NCI-H1417 treated with DMSO at 0.1 percent for 48 hours (cell line): ENCODE measurements around the gene CCDC107.

Source experiments
- DNase-seq: peaks from one replicate; lab custom pipeline; 2025; lab: John Stamatoyannopoulos, UW

Gene CCDC107

GRCh38 chr9:35684921-35685320 is 26.8 kb downstream of the CCDC107 start:
- no peak for DNase-seq

DNA sequence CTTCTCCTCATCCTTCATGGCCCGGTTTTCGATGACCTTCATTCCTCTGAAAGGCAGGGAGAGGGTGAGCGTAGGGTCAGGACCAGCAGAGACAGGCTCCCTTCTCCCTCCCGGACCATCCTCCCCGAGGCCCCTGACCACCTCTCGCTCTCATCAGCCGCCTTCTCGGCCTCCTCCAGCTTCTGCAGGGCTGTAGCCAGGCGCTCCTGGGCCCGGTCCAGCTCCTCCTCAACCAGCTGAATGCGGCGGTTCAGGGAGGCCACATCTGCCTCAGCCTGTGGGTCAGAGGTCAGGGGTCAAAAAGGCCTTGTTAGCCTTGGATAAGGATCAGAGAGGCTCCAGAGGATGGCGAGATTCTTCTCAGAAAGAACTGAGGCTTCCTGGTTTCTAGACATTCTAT is 27.4 kb downstream of the CCDC107 start:
- DNase-seq = no peak

- DNase-seq = no peak
These were observed 28.4 kb downstream of the CCDC107 start for GRCh38 chr9:35686222-35687203.

DNA sequence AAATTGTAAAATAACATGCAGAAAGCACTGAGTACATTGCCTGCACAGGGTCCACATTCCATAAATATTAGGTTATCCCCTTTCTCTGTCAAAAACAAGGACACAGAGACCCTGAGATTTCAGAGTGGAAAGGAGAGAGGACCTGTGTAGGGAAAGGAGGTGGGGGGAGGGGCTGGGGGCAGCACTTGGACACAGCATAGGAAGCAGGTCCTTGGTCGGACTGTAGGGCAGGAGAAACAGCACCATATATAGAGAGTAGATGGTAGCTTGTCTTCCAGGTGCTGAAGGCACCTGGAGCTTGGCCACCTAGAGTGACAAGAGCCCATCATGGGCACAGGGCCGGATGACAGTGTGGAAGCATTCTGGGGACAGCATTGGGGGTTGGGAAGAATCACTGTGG is 29.2 kb downstream of the CCDC107 start:
- DNase-seq = no peak

DNA sequence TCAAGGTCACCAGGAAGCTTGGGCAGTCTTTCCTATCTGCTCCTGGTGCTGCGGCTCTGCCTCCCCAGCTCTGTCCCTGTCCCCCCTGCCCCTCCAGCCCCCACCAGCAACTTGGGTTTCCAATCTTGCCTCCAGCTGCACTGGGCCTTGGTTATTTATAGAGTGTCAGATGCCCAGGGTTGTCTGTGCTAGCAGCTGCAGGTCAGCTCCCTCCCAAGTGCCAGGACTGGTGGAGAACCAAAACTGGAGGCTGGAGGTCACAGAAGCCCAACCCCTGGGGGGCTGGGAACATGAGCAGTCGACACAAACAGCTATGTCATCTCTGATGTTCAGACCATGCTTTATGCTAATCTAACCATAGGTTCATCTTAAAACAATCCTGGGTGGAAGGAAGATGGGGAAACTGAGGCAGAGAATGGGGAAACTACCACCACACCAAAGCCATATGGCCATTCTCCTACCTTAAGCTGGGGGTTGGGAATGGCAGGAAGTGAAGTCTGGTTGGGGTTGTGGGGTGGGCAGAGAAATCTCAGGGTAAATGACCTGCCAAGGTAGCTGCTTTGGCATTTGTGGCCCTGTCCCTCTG is 30.0 kb downstream of the CCDC107 start:
- no peak for DNase-seq

GRCh38 chr9:35688558-35689541 is 30.8 kb downstream of the CCDC107 start:
- DNase-seq = no peak

- DNase-seq = no peak
These were observed 31.6 kb downstream of the CCDC107 start, which contains the start of gene TPM2 for GRCh38 chr9:35689542-35690293. TPM2 (minus strand) TSS chr9:35689925; CDS start chr9:35689817, 108 bp downstream.

DNA sequence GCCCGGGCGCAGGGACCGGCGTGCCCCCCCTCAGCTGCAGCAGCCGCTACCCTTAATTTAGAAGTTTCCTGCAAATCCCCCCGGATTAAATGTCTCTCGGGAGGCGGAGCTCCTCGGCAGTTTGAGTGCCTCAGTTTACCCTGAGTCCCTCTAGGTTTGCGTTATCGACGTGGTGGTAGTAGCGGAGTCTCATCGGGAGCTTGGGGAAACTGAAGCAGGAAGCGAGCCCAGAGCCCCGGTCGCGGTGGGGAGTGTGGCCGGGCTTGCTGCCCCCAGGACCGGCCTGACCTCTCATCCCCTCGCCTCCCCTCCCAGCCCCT is 32.2 kb downstream of the CCDC107 start:
- no peak for DNase-seq

GRCh38 chr9:35690614-35691333 is 32.7 kb downstream of the CCDC107 start:
- no peak for DNase-seq

- DNase-seq = no peak
These were observed 33.2 kb downstream of the CCDC107 start for GRCh38 chr9:35691334-35691650.

DNA sequence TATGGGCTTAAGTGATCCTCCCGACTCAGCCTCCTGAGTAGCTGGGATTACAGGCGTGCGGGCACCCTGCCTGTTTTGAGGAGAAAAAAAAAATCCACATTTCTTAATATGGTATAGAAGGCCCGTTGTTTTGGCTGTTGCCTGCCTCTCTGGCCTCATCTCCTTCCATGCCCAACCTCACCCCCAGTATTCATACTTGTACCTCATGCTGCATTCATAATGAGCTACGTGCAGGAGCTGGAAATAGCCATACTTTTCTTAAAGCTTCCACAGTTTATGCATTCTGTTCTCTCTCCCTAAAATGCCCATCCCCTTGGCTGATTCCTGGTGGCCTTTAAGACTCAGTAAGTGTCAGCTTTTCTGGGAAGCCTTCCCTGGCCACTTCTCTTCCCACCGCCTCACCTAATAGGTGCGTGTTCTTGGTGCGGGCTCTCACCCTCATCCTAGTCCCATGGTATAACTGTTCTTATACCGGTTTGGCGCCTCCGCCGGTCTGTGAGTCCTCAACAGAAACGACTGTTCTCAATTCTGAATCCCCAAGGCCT is 33.7 kb downstream of the CCDC107 start:
- DNase-seq = no peak

GRCh38 chr9:35695943-35696401 is 37.9 kb downstream of the CCDC107 start:
- DNase-seq = no peak

- DNase-seq = no peak
These were observed 38.6 kb downstream of the CCDC107 start for GRCh38 chr9:35696520-35697215.

- DNase-seq = no peak
These were observed 39.4 kb downstream of the CCDC107 start for GRCh38 chr9:35697486-35697885.

DNA sequence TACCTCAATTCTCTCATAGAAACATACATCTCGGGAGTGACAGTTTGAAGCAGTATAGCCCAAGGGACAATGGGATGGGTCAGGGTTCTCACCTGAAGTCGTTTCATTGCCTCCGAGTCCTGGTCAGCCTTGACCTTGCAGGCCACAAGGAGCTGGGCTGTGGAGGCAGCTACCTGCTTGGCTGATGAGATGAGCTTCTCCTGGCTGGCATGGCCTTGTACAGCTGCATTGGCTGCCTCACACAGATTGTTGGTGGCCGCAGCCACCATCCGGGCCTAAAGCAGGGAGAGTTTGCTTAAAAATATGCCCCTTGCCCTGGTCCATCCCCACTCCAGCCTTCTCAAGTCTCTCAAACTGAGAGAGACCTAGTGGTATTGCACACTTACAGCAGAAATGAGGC is 40.1 kb downstream of the CCDC107 start:
- DNase-seq = no peak

- DNase-seq = no peak
These were observed 41.9 kb downstream of the CCDC107 start for GRCh38 chr9:35700031-35700430.

- DNase-seq = no peak
These were observed 42.9 kb downstream of the CCDC107 start for GRCh38 chr9:35700942-35701341.

- DNase-seq = no peak
These were observed 44.6 kb downstream of the CCDC107 start for GRCh38 chr9:35702696-35703095.

- DNase-seq = no peak
These were observed 46.0 kb downstream of the CCDC107 start for GRCh38 chr9:35703906-35704672.
